Naive thymus-derived CD4-positive, alpha-beta T cell (primary cell): ENCODE measurements around the gene U2AF2. TPM values are rescaled to one million over a fixed set of nuclear protein-coding genes. Genes with fewer than 3 reads are reported as not detected.
"Not testable (repeated sequence)": the region's sequence is repeated elsewhere in the genome, so short reads cannot be mapped to it uniquely, and the experiment has no call there.

ENCODE experiments used
- ATAC-seq: fragments of 150-1000 bp; cut with Tn5 transposase; 2 replicates; pipeline ENCODE4 v1.10.0; 2021; ENCODE audit warnings: mild to moderate bottlenecking, moderate library complexity
- CTCF ChIA-PET: fragments of 350-600 bp; sonication (Branson Sonifier 250); formaldehyde crosslinking; loops from one replicate; lab custom pipeline; 2021; ENCODE audit warnings: antibody characterized with exemption; lab: Charles Lee
- POLR2A ChIA-PET: fragments of 350-600 bp; sonication (Branson Sonifier 250); formaldehyde crosslinking; loops from one replicate; lab custom pipeline; 2021; ENCODE audit warnings: antibody characterized with exemption, inconsistent platforms; lab: Charles Lee
- DNase-seq, 9 donors: peaks; one replicate each; pipeline versions ENCODE4 v3.0.0 to v3.0.0-alpha.2; 2020 to 2022; ENCODE audit warnings: mixed read lengths in 1 of 9
- H3K27ac ChIP-seq: one replicate; pipeline ENCODE4 v1.7.0; 2013; ENCODE audit warnings: mild to moderate bottlenecking, low read depth, low read length, moderate library complexity
- H3K27me3 ChIP-seq, 2 donors: one replicate each; pipeline ENCODE4 v1.7.0; 2013; ENCODE audit warnings: low read length in 2 of 2, mild to moderate bottlenecking in 2 of 2, moderate library complexity in 2 of 2; ENCODE audit not compliant: control insufficient read depth in 2 of 2, insufficient read depth in 2 of 2
- H3K36me3 ChIP-seq, 3 experiments: 1 replicate in 2 of 3; 2 replicates in 1 of 3; pipeline ENCODE4 v1.7.0; 2013; ENCODE audit warnings: low read length in 3 of 3, mild to moderate bottlenecking in 3 of 3, moderate library complexity in 1 of 3; ENCODE audit not compliant: insufficient read depth in 3 of 3, control insufficient read depth in 2 of 3
- H3K4me1 ChIP-seq, 2 donors: one replicate each; pipeline ENCODE4 v1.7.0; 2013; ENCODE audit warnings: low read length in 2 of 2, mild to moderate bottlenecking in 2 of 2, moderate library complexity in 1 of 2; ENCODE audit not compliant: control insufficient read depth in 2 of 2, insufficient read depth in 2 of 2
- H3K4me3 ChIP-seq: 2 replicates; pipeline ENCODE4 v1.7.0; 2013; ENCODE audit warnings: mild to moderate bottlenecking, low read length
- H3K9me3 ChIP-seq, 3 experiments: 1 replicate in 2 of 3; 2 replicates in 1 of 3; pipeline ENCODE4 v1.7.0; 2013; ENCODE audit warnings: low read length in 3 of 3; ENCODE audit not compliant: control insufficient read depth in 2 of 3
- H3K27ac Mint-ChIP-seq, 9 donors: one replicate each; pipeline ENCODE4 v1.8.0; 2020 to 2022; ENCODE audit warnings: mixed read lengths in 9 of 9, mild to moderate bottlenecking in 8 of 9, moderate library complexity in 5 of 9, inconsistent platforms in 2 of 9
- H3K27me3 Mint-ChIP-seq, 5 donors: one replicate each; pipeline ENCODE4 v1.8.0; 2021 to 2022; ENCODE audit warnings: mixed read lengths in 5 of 5, mild to moderate bottlenecking in 1 of 5
- H3K36me3 Mint-ChIP-seq, 5 donors: one replicate each; pipeline ENCODE4 v1.8.0; 2020 to 2022; ENCODE audit warnings: mixed read lengths in 5 of 5, mild to moderate bottlenecking in 3 of 5, inconsistent platforms in 1 of 5
- H3K4me1 Mint-ChIP-seq, 7 donors: one replicate each; pipeline ENCODE4 v1.8.0; 2020 to 2022; ENCODE audit warnings: mixed read lengths in 7 of 7, mild to moderate bottlenecking in 3 of 7, inconsistent platforms in 1 of 7
- H3K4me3 Mint-ChIP-seq, 10 donors: one replicate each; pipeline ENCODE4 v1.8.0; 2020 to 2022; ENCODE audit warnings: mild to moderate bottlenecking in 10 of 10, mixed read lengths in 10 of 10, moderate library complexity in 6 of 10, inconsistent platforms in 2 of 10
- H3K9me3 Mint-ChIP-seq, 11 donors: one replicate each; pipeline ENCODE4 v1.8.0; 2020 to 2022; ENCODE audit warnings: mixed read lengths in 11 of 11, mild to moderate bottlenecking in 4 of 11, inconsistent platforms in 1 of 11, moderate library complexity in 1 of 11
- intact Hi-C, 2 donors: fragments of 100-400 bp; cut with micrococcal nuclease; formaldehyde crosslinking; loops; one replicate each; pipeline ENCODE4 v1.15.1; 2023
- polyA plus RNA-seq, 2 donors: library from polyadenylated mRNA; unstranded; fragments of 300-500 nt; fragmentation: Illumina TruSeq; gene quantifications; one replicate each; pipeline ENCODE4 v1.2.3, GENCODE V29; 2021
- total RNA-seq, 6 experiments: library from RNA in 5 of 6; stranded (reverse) in 5 of 6; gene quantifications; 1 replicate in 5 of 6; 2 replicates in 1 of 6; pipeline ENCODE4 v1.2.3 and lab custom pipeline; 2021 to 2026

U2AF2 gene
- total and polyA plus RNA-seq, 7 experiments from 2014 or later = 5.7 to 284 (median 256) TPM

GRCh38 chr19:55717879-55718711, 63.3 kb downstream of the U2AF2 start:
- POLR2A ChIA-PET, H3K4me1 ChIP-seq, intact Hi-C loops, CTCF ChIA-PET, H3K36me3 ChIP-seq, H3K27me3 ChIP-seq, ATAC-seq, H3K4me3 ChIP-seq, H3K4me3 Mint-ChIP-seq, DNase-seq, H3K27ac ChIP-seq, H3K4me1 Mint-ChIP-seq: not testable (repeated sequence)
- Mint-ChIP-seq H3K9me3 (peaks cover 11 to 42% (median 26%) of the 10 kb centered on the region in 11 donors), H3K27me3 (peaks cover 0 to 59% (median 54%) of the 10 kb centered on the region in 5 donors), H3K36me3 (peaks cover 0 to 15% (median 4%) of the 10 kb centered on the region in 5 donors), H3K27ac (peak overlapping the region in 1 of 9 donors; percentile 3)
- peaks cover 0 to 21% (median 0%) of the 10 kb centered on the region in 3 experiments for H3K9me3 ChIP-seq

GRCh38 chr19:55720214-55720746, 65.4 kb downstream of the U2AF2 start:
- Mint-ChIP-seq H3K36me3 (peaks cover 0 to 15% (median 4%) of the 10 kb centered on the region in 5 donors), H3K27me3 (peaks cover 0 to 66% (median 54%) of the 10 kb centered on the region in 5 donors), H3K27ac (no peak overlapping the region), H3K4me3 (no peak overlapping the region), H3K9me3 (peaks cover 10 to 42% (median 26%) of the 10 kb centered on the region in 11 donors), H3K4me1 (no peaks in the 10 kb centered on the region)
- ChIA-PET POLR2A (no interaction called here), CTCF (no interaction called here)
- H3K4me1 ChIP-seq = no peaks in the 10 kb centered on the region
- peaks cover 0 to 21% (median 0%) of the 10 kb centered on the region in 3 experiments for H3K9me3 ChIP-seq
- ATAC-seq (no peak), DNase-seq (no peak)
- no peak overlapping the region for H3K4me3 ChIP-seq
- H3K36me3 ChIP-seq = no peaks in the 10 kb centered on the region
- intact Hi-C loops = no loop called here
- no peaks in the 10 kb centered on the region for H3K27me3 ChIP-seq
- H3K27ac ChIP-seq = no peak overlapping the region

DNA sequence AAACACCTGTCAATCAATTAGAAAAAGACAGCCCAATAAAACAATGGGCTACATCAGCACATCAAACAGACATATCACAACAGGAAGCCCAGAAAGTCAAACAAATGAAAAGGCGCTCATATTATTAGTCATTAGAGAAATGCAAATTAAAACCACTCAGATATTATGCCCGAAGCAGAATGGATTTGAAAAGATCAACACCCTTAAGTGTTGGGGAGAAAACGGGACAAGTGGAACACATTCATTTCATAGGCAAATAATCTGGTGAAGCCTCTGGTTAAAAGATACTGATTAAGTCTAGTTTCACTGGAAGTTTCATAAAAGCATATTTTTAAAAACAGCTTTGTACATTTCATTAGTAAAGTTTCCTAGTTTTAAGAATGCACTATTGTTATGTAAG, 66.0 kb downstream of the U2AF2 start:
- Histone ChIP-seq H3K4me3 (no peak overlapping the region), H3K27ac (no peak overlapping the region), H3K27me3 (no peaks in the 10 kb centered on the region), H3K4me1 (no peaks in the 10 kb centered on the region), H3K36me3 (no peaks in the 10 kb centered on the region), H3K9me3 (peaks cover 0 to 21% (median 0%) of the 10 kb centered on the region in 3 experiments)
- no peak for DNase-seq
- Mint-ChIP-seq H3K27ac (no peak overlapping the region), H3K4me3 (no peak overlapping the region), H3K9me3 (peaks cover 10 to 42% (median 26%) of the 10 kb centered on the region in 11 donors), H3K27me3 (peaks cover 0 to 71% (median 54%) of the 10 kb centered on the region in 5 donors), H3K4me1 (no peaks in the 10 kb centered on the region), H3K36me3 (peaks cover 0 to 15% (median 4%) of the 10 kb centered on the region in 5 donors)
- ChIA-PET CTCF (no interaction called here), POLR2A (no interaction called here)
- intact Hi-C loops = no loop called here
- no peak for ATAC-seq

DNA sequence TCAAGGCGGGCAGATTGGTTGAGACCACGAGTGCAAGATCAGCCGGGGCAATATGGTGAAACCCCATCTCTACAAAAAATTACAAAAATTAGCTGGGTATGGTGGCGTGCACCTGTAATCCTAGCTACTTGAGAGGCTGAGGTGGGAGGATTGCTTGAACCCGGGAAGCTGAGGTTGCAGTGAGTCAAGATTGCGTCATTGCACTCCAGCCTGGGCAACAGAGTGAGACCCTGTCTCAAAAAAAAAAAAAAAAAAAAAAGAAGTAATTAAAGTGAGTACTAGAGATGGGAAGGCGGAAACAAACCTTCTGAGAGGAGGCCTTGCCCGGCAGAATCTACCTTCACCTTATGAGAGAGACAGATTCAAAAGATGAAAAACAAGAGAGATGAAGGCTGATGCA, 68.7 kb downstream of the U2AF2 start:
- Mint-ChIP-seq H3K4me3 (no peak overlapping the region), H3K9me3 (peaks cover 10 to 42% (median 26%) of the 10 kb centered on the region in 11 donors), H3K4me1 (no peaks in the 10 kb centered on the region), H3K27me3 (peaks cover 0 to 62% (median 42%) of the 10 kb centered on the region in 5 donors), H3K36me3 (peaks cover 0 to 11% (median 4%) of the 10 kb centered on the region in 5 donors), H3K27ac (no peak overlapping the region)
- no peaks in the 10 kb centered on the region for H3K36me3 ChIP-seq
- H3K9me3 ChIP-seq = peaks cover 0 to 21% (median 0%) of the 10 kb centered on the region in 3 experiments
- no peak for ATAC-seq
- H3K27ac ChIP-seq = no peak overlapping the region
- H3K4me1 ChIP-seq = no peaks in the 10 kb centered on the region
- no peak overlapping the region for H3K4me3 ChIP-seq
- H3K27me3 ChIP-seq = no peaks in the 10 kb centered on the region
- ChIA-PET CTCF (no interaction called here), POLR2A (no interaction called here)
- intact Hi-C loops = no loop called here
- DNase-seq = no peak

Other genes with a start within 250 kb of the U2AF2 start
- 100 to 1,000 TPM in 1 of 5 experiments, 10 to 100 TPM in 4; 15.3 to 141 (median 44.1) TPM for gene UBE2S, start 247.2 kb upstream of the U2AF2 start, total RNA-seq
- 10 to 100 TPM; 15.8 to 20.4 TPM for gene UBE2S, start 247.2 kb upstream of the U2AF2 start, polyA plus RNA-seq
- not detected for gene SHISA7, start 211.7 kb upstream of the U2AF2 start, total RNA-seq
- gene SHISA7, start 211.7 kb upstream of the U2AF2 start, polyA plus RNA-seq = not detected
- 10 to 100 TPM in 3 of 5 experiments, 1 to 10 TPM in 2; 5.1 to 20.1 (median 11.3) TPM for gene ISOC2, start 193.4 kb upstream of the U2AF2 start, total RNA-seq
- 10 to 100 TPM; 25.9 to 31.2 TPM for gene ISOC2, start 193.4 kb upstream of the U2AF2 start, polyA plus RNA-seq
- gene C19orf85, start 190.3 kb upstream of the U2AF2 start, total RNA-seq = not detected
- not detected for gene C19orf85, start 190.3 kb upstream of the U2AF2 start, polyA plus RNA-seq
- gene ZNF628, start 178.4 kb upstream of the U2AF2 start, total RNA-seq = 10 to 100 TPM in 2 of 5 experiments, 1 to 10 TPM in 3; 6.6 to 27.2 (median 9.0) TPM
- 1 to 10 TPM in 1 of 2 donors, under 1 TPM in 1; 0.07 to 1.6 TPM for gene ZNF628, start 178.4 kb upstream of the U2AF2 start, polyA plus RNA-seq
- 10 to 100 TPM in 1 of 5 experiments, 1 to 10 TPM in 4; 2.7 to 12.8 (median 7.5) TPM for gene NAT14, start 169.8 kb upstream of the U2AF2 start, total RNA-seq
- 1 to 10 TPM; 1.7 to 3.3 TPM for gene NAT14, start 169.8 kb upstream of the U2AF2 start, polyA plus RNA-seq
- gene SSC5D, start 166.6 kb upstream of the U2AF2 start, total RNA-seq = under 1 TPM; 0.21 to 0.48 (median 0.35) TPM
- gene SSC5D, start 166.6 kb upstream of the U2AF2 start, polyA plus RNA-seq = not detected
- gene SBK2, start 117.9 kb upstream of the U2AF2 start, total RNA-seq = not detected
- not detected for gene SBK2, start 117.9 kb upstream of the U2AF2 start, polyA plus RNA-seq
- not detected for gene SBK3, start 109.5 kb upstream of the U2AF2 start, total RNA-seq
- not detected for gene SBK3, start 109.5 kb upstream of the U2AF2 start, polyA plus RNA-seq
- 10 to 100 TPM in 1 of 5 experiments, 1 to 10 TPM in 4; 6.1 to 11.0 (median 7.8) TPM for gene ZNF579, start 74.2 kb upstream of the U2AF2 start, total RNA-seq
- 1 to 10 TPM in 1 of 2 donors, under 1 TPM in 1; 0.50 to 2.2 TPM for gene ZNF579, start 74.2 kb upstream of the U2AF2 start, polyA plus RNA-seq
- 10 to 100 TPM in 4 of 5 experiments, 1 to 10 TPM in 1; 9.4 to 32.0 (median 16.1) TPM for gene FIZ1, start 55.5 kb upstream of the U2AF2 start, total RNA-seq
- 1 to 10 TPM; 3.3 to 6.5 TPM for gene FIZ1, start 55.5 kb upstream of the U2AF2 start, polyA plus RNA-seq
- gene ZNF524, start 54.7 kb upstream of the U2AF2 start, total RNA-seq = 10 to 100 TPM; 13.3 to 32.1 (median 24.7) TPM
- gene ZNF524, start 54.7 kb upstream of the U2AF2 start, polyA plus RNA-seq = 10 to 100 TPM; 41.2 to 50.5 TPM
- gene ZNF865, start 49.4 kb upstream of the U2AF2 start, total RNA-seq = 10 to 100 TPM; 13.8 to 22.7 (median 15.3) TPM
- under 1 TPM; 0.06 to 0.24 TPM for gene ZNF865, start 49.4 kb upstream of the U2AF2 start, polyA plus RNA-seq
- gene ZNF784, start 30.5 kb upstream of the U2AF2 start, total RNA-seq = 10 to 100 TPM in 2 of 5 experiments, 1 to 10 TPM in 3; 5.1 to 17.1 (median 9.0) TPM
- gene ZNF784, start 30.5 kb upstream of the U2AF2 start, polyA plus RNA-seq = 1 to 10 TPM in 1 of 2 donors, under 1 TPM in 1; 0.65 to 2.0 TPM
- 100 to 1,000 TPM in 2 of 5 experiments, 10 to 100 TPM in 3; 45.2 to 109 (median 65.3) TPM for gene ZNF580, start 14.0 kb upstream of the U2AF2 start, total RNA-seq
- gene ZNF580, start 14.0 kb upstream of the U2AF2 start, polyA plus RNA-seq = 10 to 100 TPM; 14.6 to 20.4 TPM
- gene ZNF581, start 11.4 kb upstream of the U2AF2 start, total RNA-seq = 10 to 100 TPM; 27.0 to 35.8 (median 32.1) TPM
- 10 to 100 TPM; 36.7 to 39.5 TPM for gene ZNF581, start 11.4 kb upstream of the U2AF2 start, polyA plus RNA-seq
- 1 to 10 TPM; 3.4 to 9.6 (median 4.0) TPM for gene CCDC106, start 6.8 kb upstream of the U2AF2 start, total RNA-seq
- gene CCDC106, start 6.8 kb upstream of the U2AF2 start, polyA plus RNA-seq = 1 to 10 TPM; 2.1 to 2.7 TPM
- gene EPN1, start 20.2 kb downstream of the U2AF2 start, total RNA-seq = 10 to 100 TPM; 45.2 to 67.1 (median 52.2) TPM
- gene EPN1, start 20.2 kb downstream of the U2AF2 start, polyA plus RNA-seq = 10 to 100 TPM in 1 of 2 donors, 1 to 10 TPM in 1; 9.2 to 20.4 TPM
- gene NLRP9, start 83.4 kb downstream of the U2AF2 start, total RNA-seq = not detected
- not detected for gene NLRP9, start 83.4 kb downstream of the U2AF2 start, polyA plus RNA-seq
- not detected for gene RFPL4A, start 104.1 kb downstream of the U2AF2 start, total RNA-seq
- gene RFPL4A, start 104.1 kb downstream of the U2AF2 start, polyA plus RNA-seq = not detected
- not detected for gene RFPL4AL1, start 114.1 kb downstream of the U2AF2 start, total RNA-seq
- not detected for gene RFPL4AL1, start 114.1 kb downstream of the U2AF2 start, polyA plus RNA-seq
- not detected for gene NLRP11, start 177.0 kb downstream of the U2AF2 start, total RNA-seq
- gene NLRP11, start 177.0 kb downstream of the U2AF2 start, polyA plus RNA-seq = not detected
- not detected for gene NLRP4, start 181.5 kb downstream of the U2AF2 start, total RNA-seq
- not detected for gene NLRP4, start 181.5 kb downstream of the U2AF2 start, polyA plus RNA-seq